ENCODE measurements around the gene ZFYVE28.

ZFYVE28 gene

DNA sequence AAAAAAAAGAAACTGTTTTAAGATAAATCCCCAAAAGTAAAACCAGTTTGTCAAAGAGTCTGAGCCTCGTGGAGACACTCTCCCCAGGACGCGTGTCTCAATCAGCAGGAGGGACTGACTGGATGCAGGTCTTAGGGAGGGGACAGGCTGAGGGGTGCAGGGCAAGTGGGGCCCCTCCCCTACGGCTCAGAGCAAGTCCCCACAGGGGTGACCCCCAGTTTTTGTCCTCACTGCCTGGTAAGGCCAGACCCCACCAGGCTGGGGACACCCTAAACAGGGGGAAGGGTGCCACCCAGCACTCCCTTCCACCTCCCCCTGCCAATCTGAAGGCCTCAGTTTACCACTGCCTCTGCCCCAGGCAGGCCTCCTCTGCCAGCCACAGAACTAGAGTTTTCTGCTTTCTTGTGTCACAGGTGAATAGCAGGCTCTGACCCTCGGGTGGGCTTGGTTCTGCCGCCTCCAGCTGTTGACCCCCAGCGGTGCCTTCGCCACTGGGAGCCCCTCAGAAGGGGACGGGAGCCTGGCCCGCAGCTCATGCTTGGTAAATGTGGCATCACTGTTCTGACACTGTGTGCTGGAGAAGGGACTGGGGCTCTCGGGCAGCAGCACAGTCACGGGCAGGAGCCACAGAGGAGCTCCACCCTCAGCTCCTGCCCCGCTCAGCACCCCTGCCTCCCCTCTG is 86.8 kb downstream of the ZFYVE28 start:
- no peak overlapping the region for H3K4me3 ChIP-seq (ENCODE audit: low read depth, low read length)
- ChIA-PET CTCF (no interaction called here), POLR2A (no interaction called here)
- TF ChIP-seq, protein P1, sequence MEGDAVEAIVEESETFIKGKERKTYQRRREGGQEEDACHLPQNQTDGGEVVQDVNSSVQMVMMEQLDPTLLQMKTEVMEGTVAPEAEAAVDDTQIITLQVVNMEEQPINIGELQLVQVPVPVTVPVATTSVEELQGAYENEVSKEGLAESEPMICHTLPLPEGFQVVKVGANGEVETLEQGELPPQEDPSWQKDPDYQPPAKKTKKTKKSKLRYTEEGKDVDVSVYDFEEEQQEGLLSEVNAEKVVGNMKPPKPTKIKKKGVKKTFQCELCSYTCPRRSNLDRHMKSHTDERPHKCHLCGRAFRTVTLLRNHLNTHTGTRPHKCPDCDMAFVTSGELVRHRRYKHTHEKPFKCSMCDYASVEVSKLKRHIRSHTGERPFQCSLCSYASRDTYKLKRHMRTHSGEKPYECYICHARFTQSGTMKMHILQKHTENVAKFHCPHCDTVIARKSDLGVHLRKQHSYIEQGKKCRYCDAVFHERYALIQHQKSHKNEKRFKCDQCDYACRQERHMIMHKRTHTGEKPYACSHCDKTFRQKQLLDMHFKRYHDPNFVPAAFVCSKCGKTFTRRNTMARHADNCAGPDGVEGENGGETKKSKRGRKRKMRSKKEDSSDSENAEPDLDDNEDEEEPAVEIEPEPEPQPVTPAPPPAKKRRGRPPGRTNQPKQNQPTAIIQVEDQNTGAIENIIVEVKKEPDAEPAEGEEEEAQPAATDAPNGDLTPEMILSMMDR (IDR thresholded peaks at IDR 0.05; ENCODE audit: insufficient read depth, low read length, missing control alignments) = no peak
- DNase-seq (ENCODE audit: low read depth, low spot score) = no peak

DNA sequence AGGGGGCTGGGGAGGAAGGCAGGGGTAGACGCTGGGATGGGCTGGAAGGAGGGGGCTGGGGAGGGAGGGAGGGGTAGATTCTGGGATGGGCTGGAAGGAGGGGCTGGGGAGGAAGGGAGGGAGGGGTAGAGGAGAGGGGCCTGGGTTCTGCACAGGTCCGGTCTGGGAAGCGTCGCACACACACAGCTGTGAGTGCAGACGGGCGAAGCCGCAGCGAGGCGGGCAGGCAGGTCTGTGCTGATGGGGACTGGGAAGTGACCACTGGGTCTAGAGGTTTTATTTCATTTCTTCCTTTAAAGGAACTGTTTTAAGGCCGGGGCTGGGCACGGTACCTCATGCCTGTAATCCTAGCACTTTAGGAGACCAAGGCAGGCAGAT is 87.4 kb downstream of the ZFYVE28 start:
- TF ChIP-seq, protein P1 (IDR thresholded peaks at IDR 0.05; ENCODE audit: insufficient read depth, low read length, missing control alignments) = no peak
- ChIA-PET CTCF (no interaction called here), POLR2A (no interaction called here)
- no peak overlapping the region for H3K4me3 ChIP-seq (ENCODE audit: low read depth, low read length)
- no peak for DNase-seq (ENCODE audit: low read depth, low spot score)

DNA sequence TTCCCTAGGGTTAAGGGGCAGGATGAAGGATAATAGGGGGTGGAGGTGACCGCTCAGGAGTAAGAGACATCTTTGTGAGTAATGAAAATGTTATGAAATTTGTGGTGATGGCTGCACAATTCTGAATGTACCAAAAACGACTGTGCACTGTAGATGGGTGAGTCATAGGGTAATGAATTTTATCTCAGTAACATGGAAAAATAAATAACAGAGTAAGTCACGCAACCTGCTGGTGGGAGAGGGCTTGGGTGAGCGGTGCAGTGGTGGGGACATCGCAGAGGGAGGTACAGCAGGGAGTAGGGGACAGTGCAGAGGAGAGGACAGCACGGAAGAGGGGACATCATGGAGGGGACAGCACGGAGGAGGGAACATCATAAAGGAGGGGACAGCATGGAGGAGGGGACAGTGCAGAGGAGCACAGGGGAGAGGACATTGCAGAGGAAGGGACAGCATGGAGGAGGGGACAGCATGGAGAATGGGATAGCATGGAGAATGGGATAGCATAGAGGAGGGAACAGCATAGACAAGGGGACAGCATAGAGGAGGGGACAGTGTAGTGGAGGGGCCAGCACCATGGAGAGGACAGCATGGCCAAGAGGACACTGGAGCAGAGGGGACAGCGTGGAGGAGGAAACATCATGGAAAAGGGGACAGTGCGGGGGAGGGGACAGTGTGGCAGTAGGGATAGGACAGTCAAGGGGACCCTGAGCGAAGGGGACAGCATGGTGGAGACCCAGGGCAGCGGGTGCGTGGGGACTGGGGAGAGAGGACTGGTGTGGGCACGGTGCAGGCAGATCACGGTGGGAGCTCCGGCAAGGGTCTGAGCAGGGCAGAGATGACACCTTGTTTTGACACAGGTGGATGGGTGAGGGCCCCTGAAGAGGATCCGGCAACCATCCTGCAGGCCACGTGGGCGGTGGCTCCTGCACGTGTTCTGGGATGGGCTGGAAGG is 88.1 kb downstream of the ZFYVE28 start:
- ChIA-PET POLR2A (no interaction called here), CTCF (no interaction called here)
- peak; percentile 46 for DNase-seq (ENCODE audit: low read depth, low spot score)
- no peak overlapping the region; the same call in 1 of the 2 replicates for H3K4me3 ChIP-seq (ENCODE audit: low read depth, low read length)
- TF ChIP-seq, protein P1 (IDR thresholded peaks at IDR 0.05; ENCODE audit: insufficient read depth, low read length, missing control alignments) = no peak

DNA sequence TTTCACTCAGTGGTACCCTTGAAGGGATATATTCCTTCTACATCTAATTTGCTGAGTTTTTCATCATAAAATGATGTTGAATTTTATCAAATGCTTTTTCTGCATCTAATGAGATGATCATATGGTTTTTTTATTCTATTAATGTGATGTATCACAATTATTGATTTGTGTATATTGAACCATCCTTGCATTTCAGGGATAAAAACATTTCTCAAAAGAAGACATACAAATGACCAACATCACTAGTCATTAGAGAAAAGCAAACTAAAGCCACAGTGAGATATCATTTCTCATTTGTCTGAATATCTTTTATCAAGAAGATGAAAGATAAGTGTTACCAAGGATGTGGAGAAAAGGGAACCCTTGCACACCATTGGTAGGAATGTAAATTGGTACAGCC is 90.9 kb downstream of the ZFYVE28 start:
- no peak overlapping the region for H3K4me3 ChIP-seq (ENCODE audit: low read depth, low read length)
- CTCF ChIA-PET = no interaction called here
- POLR2A ChIA-PET = no interaction called here
- TF ChIP-seq, protein P1 (IDR thresholded peaks at IDR 0.05; ENCODE audit: insufficient read depth, low read length, missing control alignments) = no peak
- no peak for DNase-seq (ENCODE audit: low read depth, low spot score)

DNA sequence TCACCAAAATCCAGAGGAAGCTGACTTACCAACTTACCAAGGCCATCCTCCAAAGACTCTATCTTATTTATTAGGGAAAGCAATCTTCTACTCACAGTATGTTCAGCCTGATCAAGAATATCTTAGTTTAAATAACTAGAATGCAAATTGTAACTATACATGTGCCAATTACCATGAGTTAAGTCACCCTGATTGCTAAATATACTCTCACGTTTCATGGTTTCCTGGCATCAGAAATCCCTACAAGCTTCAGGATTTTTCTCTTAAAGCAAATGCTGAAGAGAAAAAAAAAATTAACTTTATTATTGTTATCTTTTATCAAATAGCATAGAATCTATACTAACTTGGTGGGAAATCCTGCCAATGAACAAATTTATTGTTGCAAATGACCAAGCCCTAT is 93.6 kb downstream of the ZFYVE28 start:
- TF ChIP-seq, protein P1 (IDR thresholded peaks at IDR 0.05; ENCODE audit: insufficient read depth, low read length, missing control alignments) = no peak
- POLR2A ChIA-PET = no interaction called here
- no peak for DNase-seq (ENCODE audit: low read depth, low spot score)
- no peak overlapping the region for H3K4me3 ChIP-seq (ENCODE audit: low read depth, low read length)
- CTCF ChIA-PET = no interaction called here

DNA sequence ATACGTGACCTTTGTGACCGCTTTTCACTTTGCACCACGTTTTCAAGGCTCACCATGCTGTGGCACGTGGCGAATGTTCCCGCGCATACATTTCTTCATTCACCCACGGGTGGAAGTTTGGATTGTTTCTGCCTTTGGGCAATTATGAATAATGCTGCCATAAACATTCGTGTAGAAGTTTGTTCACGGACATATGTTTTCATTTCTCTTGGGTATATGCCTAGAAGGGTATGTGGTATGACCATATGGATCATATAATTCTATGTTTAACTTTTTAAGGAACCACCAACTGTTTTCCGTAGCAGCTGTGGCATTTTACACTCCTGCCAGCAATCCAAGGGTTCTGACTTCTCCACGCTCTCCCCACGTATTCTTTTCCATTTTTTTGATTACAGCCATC is 95.6 kb downstream of the ZFYVE28 start:
- DNase-seq (ENCODE audit: low read depth, low spot score) = no peak
- ChIA-PET CTCF (no interaction called here), POLR2A (no interaction called here)
- no peak overlapping the region for H3K4me3 ChIP-seq (ENCODE audit: low read depth, low read length)
- TF ChIP-seq, protein P1 (IDR thresholded peaks at IDR 0.05; ENCODE audit: insufficient read depth, low read length, missing control alignments) = no peak
